GM21737 (cell line): ENCODE results near the gene TYW1.
A peak's percentile ranks its signal among the peaks of the same experiment; 100 is the strongest.
"Not testable (repeated sequence)": the region's sequence is repeated elsewhere in the genome, so short reads cannot be mapped to it uniquely, and the experiment has no call there.

Experiments used
- ATAC-seq: cut with Tn5 transposase; IDR thresholded peaks from one replicate; pipeline ENCODE4 v1.9.1; 2021; ENCODE audit warnings: mild to moderate bottlenecking, moderate library complexity; ENCODE audit not compliant: unreplicated experiment

Gene TYW1

GRCh38 chr7:66994051-66994450 is 2.6 kb upstream of the TYW1 start:
- ATAC-seq = not testable (repeated sequence)

DNA sequence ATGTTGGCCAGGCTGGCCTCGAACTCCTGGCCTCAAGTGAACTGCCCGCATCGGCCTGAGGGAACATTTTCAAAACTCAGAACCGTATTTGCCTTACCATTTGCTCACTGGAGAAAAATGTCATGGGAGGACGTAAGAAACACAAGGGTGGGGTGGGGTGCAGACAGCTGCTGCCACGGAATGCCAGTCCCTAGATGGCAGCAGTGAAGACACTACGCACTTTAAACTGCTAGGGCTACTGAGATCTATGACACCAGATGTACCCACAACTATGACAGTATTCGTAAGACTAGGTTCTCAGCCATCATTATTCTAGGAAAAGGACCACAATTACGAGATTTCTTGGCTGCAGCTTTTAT is 2.0 kb upstream of the TYW1 start:
- peak; percentile 28 for ATAC-seq

DNA sequence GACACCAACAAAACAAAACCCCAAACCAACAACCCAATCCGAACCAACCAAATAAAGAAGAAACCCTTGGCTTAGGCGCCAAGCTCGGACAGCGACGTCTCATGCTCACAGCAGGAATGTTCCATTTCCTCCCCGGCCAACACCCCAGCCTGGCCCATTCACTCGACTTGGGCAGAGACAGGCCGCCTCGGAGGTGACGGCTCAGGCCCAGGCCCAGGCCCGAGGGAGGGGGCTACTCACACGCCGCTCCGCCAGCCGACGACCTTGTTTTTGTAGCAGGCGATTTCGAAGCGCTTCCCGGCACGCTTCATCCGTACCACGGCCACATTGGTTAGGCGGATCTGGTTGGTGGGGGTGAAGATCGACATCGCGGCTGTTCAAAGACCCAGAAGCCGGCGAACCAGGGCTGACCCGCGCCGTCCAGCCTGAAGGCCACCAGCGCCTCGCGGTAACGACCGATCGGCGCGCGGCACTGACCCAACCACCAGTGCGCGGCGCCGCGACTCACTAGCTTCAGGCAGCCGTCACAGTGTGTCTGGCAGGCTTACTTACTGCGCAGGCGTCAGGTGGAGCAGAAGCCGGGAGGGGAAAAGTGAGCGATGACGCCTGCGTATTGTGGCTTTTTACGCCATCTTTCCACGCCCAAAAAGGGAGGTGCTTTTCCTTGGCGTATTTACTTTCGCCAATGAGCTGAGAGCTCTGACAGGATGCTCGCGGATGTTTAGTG is 1.4 kb upstream of the TYW1 start, which contains the start of gene SBDS:
SBDS (minus strand) TSS at position 537 of the 727 bp plus-strand sequence; CDS start at position 368, 169 bp downstream.
- peak; percentile 65 for ATAC-seq

- ATAC-seq = not testable (repeated sequence)
Measured at GRCh38 chr7:67000601-67001258, 4.1 kb downstream of the TYW1 start.

GRCh38 chr7:67004145-67004544 is 7.5 kb downstream of the TYW1 start:
- ATAC-seq = not testable (repeated sequence)

- no peak for ATAC-seq
Measured at GRCh38 chr7:67006965-67007364, 10.3 kb downstream of the TYW1 start.

DNA sequence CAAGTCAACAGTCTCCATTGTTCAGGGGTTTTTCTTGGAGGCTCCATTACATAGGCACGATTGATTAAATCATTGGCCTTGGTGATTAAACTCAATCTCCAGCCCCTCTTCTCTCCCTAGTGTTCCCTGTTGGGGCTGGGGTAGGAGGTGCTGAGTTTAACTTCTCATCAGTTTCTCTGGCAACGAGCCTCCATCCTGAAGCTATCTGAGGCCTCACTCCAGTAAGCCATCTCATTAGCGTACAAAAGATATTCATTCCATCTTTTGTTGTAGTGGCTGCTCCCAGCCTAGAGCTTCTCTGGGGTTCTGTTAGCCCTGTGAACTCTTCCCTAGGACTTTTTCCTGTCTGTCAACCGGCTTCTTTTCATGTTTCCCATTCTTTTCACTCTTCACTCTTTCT is 11.6 kb downstream of the TYW1 start:
- ATAC-seq = no peak

GRCh38 chr7:67009677-67010076 is 13.0 kb downstream of the TYW1 start:
- not testable (repeated sequence) for ATAC-seq

- ATAC-seq = not testable (repeated sequence)
Measured at GRCh38 chr7:67014076-67014622, 17.5 kb downstream of the TYW1 start.

- not testable (repeated sequence) for ATAC-seq
Measured at GRCh38 chr7:67017971-67018370, 21.3 kb downstream of the TYW1 start.

DNA sequence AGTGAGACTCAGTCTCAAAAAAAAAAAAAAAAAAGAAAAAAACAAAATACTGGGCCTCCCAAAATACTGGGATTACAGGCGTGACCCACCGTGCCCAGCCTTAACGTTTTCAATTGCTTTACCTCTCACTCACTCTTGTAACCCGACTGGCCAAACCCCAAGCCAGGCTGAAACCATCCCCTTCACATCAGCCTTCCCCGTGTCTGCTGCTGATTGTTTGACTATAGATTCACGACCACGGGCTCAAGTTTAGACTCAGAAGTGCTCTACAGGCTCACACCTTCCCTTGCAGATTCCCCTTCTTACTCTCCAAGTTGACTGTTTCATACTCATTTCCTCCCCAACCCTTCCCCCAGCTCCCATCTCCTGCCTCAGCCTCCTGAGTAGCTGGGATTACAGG is 22.3 kb downstream of the TYW1 start:
- no peak for ATAC-seq

DNA sequence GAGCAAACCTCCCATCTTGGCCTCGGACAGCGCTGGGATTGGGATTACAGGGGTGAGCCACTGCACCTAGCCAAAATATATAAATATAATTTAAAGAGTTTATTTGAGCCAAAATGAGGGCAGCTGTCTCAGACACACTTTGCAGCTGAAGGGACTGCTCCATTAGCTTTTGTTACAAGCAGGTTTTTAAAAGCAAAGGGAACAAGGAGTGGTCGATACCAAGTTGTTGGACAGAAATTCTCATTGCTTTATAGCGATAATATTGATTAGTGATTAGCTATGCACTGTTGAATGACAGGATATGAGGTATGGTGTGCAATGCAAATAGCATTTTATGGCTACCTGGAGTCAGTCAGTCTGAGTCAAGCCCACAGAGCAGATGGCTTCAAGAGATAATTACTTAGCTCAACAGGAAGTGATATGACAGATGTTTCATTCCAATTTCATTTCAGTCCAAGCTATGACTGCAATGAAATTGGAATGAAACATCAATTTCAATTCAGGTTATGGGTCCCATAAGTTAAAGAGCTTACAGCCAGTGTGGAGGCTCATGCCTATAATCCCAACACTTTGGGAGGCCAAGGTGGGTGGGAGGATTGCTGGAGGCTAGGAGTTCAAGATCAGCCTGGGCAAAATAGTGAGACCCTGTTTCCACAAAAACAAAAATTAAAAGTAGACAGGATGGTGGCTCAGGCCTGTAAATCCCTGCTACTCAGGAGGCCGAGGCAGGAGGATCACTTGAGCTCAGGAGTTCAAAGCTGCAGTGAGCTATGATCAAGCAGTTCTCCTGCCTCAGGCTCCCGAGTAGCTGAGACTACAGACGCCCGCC is 23.1 kb downstream of the TYW1 start:
- ATAC-seq = no peak

DNA sequence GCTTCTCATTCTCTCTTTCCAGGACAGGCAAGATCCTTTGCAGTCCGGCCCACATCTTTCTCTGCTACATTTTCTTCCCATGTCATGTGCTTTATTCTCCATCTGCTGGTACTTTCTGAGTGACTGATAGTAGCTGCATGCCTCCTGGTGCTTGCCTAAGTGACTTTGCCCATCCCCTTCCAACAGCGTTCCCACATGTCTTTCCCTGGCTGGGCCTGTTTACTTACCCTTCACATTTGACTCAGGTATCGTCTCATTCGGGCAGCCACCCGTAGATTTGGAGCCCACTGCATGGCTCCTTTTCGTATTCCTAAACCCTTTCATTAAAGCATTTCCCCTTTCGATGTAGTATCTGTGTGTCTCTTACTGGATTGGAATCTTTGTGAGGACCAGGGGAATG is 24.6 kb downstream of the TYW1 start:
- no peak for ATAC-seq

GRCh38 chr7:67022511-67022910 is 25.9 kb downstream of the TYW1 start:
- no peak for ATAC-seq

GRCh38 chr7:67025459-67025858 is 28.8 kb downstream of the TYW1 start:
- ATAC-seq = not testable (repeated sequence)

DNA sequence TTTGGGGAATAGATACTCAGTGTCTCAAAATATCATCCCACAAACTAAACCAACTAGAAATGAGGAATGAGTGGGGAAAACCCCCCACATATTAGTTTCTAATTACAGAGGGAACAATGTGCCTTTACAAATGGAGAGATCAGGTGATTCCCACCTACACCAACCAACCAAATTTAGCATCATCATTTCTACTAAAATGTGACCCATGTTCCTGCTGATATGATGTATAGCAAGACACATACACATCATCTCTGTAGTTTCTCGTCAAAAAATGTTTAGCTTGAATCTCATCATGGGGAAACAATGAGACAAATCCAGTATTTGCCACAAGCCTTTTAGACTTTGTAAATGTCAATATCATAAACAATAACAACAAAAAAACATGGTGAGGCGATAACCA is 35.1 kb downstream of the TYW1 start:
- not testable (repeated sequence) for ATAC-seq

- no peak for ATAC-seq
Measured at GRCh38 chr7:67033251-67033650, 36.6 kb downstream of the TYW1 start.

GRCh38 chr7:67036432-67037395 is 40.1 kb downstream of the TYW1 start:
- ATAC-seq = not testable (repeated sequence)

- not testable (repeated sequence) for ATAC-seq
Measured at GRCh38 chr7:67040832-67041231, 44.2 kb downstream of the TYW1 start.
